Measurements from ENCODE around the gene CRY1. TPM values are rescaled to one million over a fixed set of nuclear protein-coding genes. Genes with fewer than 3 reads are reported as not detected.

CRY1 gene
- polyA plus RNA-seq, 1 of the 3 experiments (the other 2 are of a cell fraction): 4.9 TPM

DNA sequence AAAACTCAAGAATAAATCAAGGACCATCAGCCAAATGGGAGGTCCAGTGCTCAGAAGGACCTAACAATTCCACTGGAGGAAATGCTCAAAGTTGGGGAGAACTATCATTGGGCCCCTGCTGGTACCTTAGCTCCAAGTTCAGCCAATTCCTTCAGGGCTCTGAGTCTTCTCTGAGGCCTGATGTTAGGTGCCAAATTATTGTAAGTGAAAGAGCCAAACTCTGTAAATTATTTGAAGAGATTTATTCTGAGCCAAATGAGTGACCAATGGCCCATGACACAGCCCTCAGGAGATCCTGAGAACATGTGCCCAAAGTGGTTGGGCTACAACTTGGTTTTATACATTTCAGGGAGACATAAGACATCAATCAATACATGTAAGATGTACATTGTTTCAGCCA, 145.9 kb downstream of the CRY1 start:
- Histone ChIP-seq H2AFZ (ENCODE audit: low read depth) (no peak overlapping the region), H3K36me3 (replicated peaks in 1 of 2; ENCODE audit: control insufficient read depth in 1 of 2, insufficient read depth in 2 of 2, low read length in 1 of 2) (peaks cover 0 to 4% of the 10 kb centered on the region in 2 experiments), H3K9me2 (no peaks in the 10 kb centered on the region), H3K4me1 (ENCODE audit: control insufficient read depth in 1 of 2, insufficient read depth in 2 of 2, low read depth in 1 of 2, low read length in 1 of 2) (no peaks in the 10 kb centered on the region), H3K79me2 (ENCODE audit: insufficient read depth) (no peaks in the 10 kb centered on the region), H3K9ac (no peak overlapping the region), H3K27ac (ENCODE audit: low read depth in 2 of 2, low read length in 1 of 2) (no peak overlapping the region), H3K9me3 (peaks cover 10% of the 10 kb centered on the region), H4K20me1 (ENCODE audit: insufficient read depth) (no peaks in the 10 kb centered on the region), H3K27me3 (ENCODE audit: insufficient read depth) (no peaks in the 10 kb centered on the region), H3K4me3 (ENCODE audit: low read depth in 2 of 2, low read length in 1 of 2) (no peak overlapping the region), H3K4me2 (no peak overlapping the region), H3F3A (replicated peaks; ENCODE audit: insufficient read depth) (no peaks in the 10 kb centered on the region)
- DNase-seq: no peak
- TF ChIP-seq GABPA (IDR thresholded peaks at IDR 0.05; ENCODE audit: low read depth) (no peak), GATA2 (CRISPR knock-in tag; IDR thresholded peaks at IDR 0.05) (no peak), JUND (IDR thresholded peaks at IDR 0.05) (no peak), FOXM1 (IDR thresholded peaks at IDR 0.05; ENCODE audit: low read depth) (no peak), SIN3A (IDR thresholded peaks at IDR 0.05; ENCODE audit: borderline replicate concordance, low read depth, low read length) (no peak), RXRA (IDR thresholded peaks at IDR 0.05; ENCODE audit: borderline replicate concordance, low read depth) (no peak), CHD2 (IDR thresholded peaks at IDR 0.05; ENCODE audit: low read length, partially characterized antibody) (no peak), POLR2AphosphoS5 (IDR thresholded peaks at IDR 0.05; ENCODE audit: low read depth, low read length) (no peak), FOSL2 (IDR thresholded peaks at IDR 0.05; ENCODE audit: borderline replicate concordance, low read depth) (no peak), EZH2phosphoT487 (IDR thresholded peaks at IDR 0.05; ENCODE audit: borderline replicate concordance, low read depth) (no peak)
- TF ChIP-seq, protein P1, sequence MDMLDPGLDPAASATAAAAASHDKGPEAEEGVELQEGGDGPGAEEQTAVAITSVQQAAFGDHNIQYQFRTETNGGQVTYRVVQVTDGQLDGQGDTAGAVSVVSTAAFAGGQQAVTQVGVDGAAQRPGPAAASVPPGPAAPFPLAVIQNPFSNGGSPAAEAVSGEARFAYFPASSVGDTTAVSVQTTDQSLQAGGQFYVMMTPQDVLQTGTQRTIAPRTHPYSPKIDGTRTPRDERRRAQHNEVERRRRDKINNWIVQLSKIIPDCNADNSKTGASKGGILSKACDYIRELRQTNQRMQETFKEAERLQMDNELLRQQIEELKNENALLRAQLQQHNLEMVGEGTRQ (IDR thresholded peaks at IDR 0.05; ENCODE audit: borderline replicate concordance, low read depth, low read length): no peak
- TF ChIP-seq, protein P2, sequence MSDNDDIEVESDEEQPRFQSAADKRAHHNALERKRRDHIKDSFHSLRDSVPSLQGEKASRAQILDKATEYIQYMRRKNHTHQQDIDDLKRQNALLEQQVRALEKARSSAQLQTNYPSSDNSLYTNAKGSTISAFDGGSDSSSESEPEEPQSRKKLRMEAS (IDR thresholded peaks at IDR 0.05; ENCODE audit: low read depth): no peak
- TF ChIP-seq, protein P3, sequence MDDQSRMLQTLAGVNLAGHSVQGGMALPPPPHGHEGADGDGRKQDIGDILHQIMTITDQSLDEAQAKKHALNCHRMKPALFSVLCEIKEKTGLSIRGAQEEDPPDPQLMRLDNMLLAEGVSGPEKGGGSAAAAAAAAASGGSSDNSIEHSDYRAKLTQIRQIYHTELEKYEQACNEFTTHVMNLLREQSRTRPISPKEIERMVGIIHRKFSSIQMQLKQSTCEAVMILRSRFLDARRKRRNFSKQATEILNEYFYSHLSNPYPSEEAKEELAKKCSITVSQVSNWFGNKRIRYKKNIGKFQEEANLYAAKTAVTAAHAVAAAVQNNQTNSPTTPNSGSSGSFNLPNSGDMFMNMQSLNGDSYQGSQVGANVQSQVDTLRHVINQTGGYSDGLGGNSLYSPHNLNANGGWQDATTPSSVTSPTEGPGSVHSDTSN (IDR thresholded peaks at IDR 0.05): no peak
- ChIA-PET POLR2A (no interaction called here), CTCF (interaction anchor here (1.9 kb wide), 1 partner anchor 28 kb away, joined by 8 read pairs; no protein-coding TSS in a partner anchor)

DNA sequence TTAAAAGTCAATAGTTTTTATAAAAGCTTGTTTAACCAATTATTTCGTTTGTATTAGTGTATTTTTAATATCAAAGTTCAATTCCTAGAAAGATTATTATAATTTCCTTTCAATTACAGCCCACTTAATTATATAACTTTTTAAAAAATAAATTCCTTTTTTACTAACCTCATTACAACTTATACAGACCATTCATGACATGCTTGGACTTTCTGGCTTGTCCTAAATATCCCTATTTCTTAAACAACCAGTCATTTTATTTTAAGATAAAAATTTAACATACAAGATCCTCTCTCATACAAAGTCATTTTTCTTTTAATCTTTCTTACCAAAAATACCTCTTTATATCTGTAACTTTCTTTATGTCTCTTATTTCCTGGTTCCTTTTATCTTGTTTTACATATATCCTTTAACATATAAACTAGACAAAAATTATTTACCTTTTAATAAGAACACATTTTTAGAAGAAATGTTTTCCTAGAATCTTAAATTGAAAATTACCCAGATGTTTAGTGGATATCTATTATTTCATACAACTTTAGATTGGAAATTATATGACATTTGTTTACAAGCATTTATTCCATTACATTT, 148.0 kb downstream of the CRY1 start:
- H3F3A ChIP-seq (replicated peaks; ENCODE audit: insufficient read depth): no peaks in the 10 kb centered on the region
- no peak overlapping the region for H3K9ac ChIP-seq
- no peaks in the 10 kb centered on the region for H3K9me2 ChIP-seq
- no peak overlapping the region for H3K4me2 ChIP-seq
- WGBS (ENCODE audit: low lambda C conversion rate): 0% methylated on average over 1 of the region's 1 CpG
- peaks cover 10% of the 10 kb centered on the region for H3K9me3 ChIP-seq
- H3K4me1 ChIP-seq (ENCODE audit: control insufficient read depth in 1 of 2, insufficient read depth in 2 of 2, low read depth in 1 of 2, low read length in 1 of 2): no peaks in the 10 kb centered on the region
- no peak overlapping the region for H3K27ac ChIP-seq (ENCODE audit: low read depth in 2 of 2, low read length in 1 of 2)
- peaks cover 0 to 4% of the 10 kb centered on the region in 2 experiments for H3K36me3 ChIP-seq (replicated peaks in 1 of 2; ENCODE audit: control insufficient read depth in 1 of 2, insufficient read depth in 2 of 2, low read length in 1 of 2)
- CTCF ChIA-PET: interaction anchor here (0.9 to 1.9 kb wide), 2 partner anchors 26 kb away, joined by 6 to 8 read pairs; no protein-coding TSS in a partner anchor
- no peak for DNase-seq
- H4K20me1 ChIP-seq (ENCODE audit: insufficient read depth): no peaks in the 10 kb centered on the region
- POLR2A ChIA-PET: no interaction called here
- H3K4me3 ChIP-seq (ENCODE audit: low read depth in 2 of 2, low read length in 1 of 2): no peak overlapping the region
- H3K27me3 ChIP-seq (ENCODE audit: insufficient read depth): no peaks in the 10 kb centered on the region
- no peaks in the 10 kb centered on the region for H3K79me2 ChIP-seq (ENCODE audit: insufficient read depth)
- no peak overlapping the region for H2AFZ ChIP-seq (ENCODE audit: low read depth)
- no peak for TF ChIP-seq FOXM1 (IDR thresholded peaks at IDR 0.05; ENCODE audit: low read depth)
- TF ChIP-seq, protein P4, sequence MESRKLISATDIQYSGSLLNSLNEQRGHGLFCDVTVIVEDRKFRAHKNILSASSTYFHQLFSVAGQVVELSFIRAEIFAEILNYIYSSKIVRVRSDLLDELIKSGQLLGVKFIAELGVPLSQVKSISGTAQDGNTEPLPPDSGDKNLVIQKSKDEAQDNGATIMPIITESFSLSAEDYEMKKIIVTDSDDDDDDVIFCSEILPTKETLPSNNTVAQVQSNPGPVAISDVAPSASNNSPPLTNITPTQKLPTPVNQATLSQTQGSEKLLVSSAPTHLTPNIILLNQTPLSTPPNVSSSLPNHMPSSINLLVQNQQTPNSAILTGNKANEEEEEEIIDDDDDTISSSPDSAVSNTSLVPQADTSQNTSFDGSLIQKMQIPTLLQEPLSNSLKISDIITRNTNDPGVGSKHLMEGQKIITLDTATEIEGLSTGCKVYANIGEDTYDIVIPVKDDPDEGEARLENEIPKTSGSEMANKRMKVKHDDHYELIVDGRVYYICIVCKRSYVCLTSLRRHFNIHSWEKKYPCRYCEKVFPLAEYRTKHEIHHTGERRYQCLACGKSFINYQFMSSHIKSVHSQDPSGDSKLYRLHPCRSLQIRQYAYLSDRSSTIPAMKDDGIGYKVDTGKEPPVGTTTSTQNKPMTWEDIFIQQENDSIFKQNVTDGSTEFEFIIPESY (IDR thresholded peaks at IDR 0.05; ENCODE audit: borderline replicate concordance, low read depth): no peak
- TF ChIP-seq MEF2A (IDR thresholded peaks at IDR 0.05; ENCODE audit: borderline replicate concordance, low read depth): no peak
- no peak for TF ChIP-seq FOXJ3 (CRISPR knock-in tag; IDR thresholded peaks at IDR 0.05)
- TF ChIP-seq, protein P5, sequence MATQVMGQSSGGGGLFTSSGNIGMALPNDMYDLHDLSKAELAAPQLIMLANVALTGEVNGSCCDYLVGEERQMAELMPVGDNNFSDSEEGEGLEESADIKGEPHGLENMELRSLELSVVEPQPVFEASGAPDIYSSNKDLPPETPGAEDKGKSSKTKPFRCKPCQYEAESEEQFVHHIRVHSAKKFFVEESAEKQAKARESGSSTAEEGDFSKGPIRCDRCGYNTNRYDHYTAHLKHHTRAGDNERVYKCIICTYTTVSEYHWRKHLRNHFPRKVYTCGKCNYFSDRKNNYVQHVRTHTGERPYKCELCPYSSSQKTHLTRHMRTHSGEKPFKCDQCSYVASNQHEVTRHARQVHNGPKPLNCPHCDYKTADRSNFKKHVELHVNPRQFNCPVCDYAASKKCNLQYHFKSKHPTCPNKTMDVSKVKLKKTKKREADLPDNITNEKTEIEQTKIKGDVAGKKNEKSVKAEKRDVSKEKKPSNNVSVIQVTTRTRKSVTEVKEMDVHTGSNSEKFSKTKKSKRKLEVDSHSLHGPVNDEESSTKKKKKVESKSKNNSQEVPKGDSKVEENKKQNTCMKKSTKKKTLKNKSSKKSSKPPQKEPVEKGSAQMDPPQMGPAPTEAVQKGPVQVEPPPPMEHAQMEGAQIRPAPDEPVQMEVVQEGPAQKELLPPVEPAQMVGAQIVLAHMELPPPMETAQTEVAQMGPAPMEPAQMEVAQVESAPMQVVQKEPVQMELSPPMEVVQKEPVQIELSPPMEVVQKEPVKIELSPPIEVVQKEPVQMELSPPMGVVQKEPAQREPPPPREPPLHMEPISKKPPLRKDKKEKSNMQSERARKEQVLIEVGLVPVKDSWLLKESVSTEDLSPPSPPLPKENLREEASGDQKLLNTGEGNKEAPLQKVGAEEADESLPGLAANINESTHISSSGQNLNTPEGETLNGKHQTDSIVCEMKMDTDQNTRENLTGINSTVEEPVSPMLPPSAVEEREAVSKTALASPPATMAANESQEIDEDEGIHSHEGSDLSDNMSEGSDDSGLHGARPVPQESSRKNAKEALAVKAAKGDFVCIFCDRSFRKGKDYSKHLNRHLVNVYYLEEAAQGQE (IDR thresholded peaks at IDR 0.05; ENCODE audit: low read depth, low read length): no peak
- no peak for TF ChIP-seq GATA2 (CRISPR knock-in tag; IDR thresholded peaks at IDR 0.05)
- TF ChIP-seq NRF1 (IDR thresholded peaks at IDR 0.05; ENCODE audit: low read depth, low read length): no peak
- TF ChIP-seq, protein P2 (IDR thresholded peaks at IDR 0.05; ENCODE audit: low read depth): no peak
